ENCODE measurements around the gene BICD2. TPM values are rescaled to one million over a fixed set of nuclear protein-coding genes. Genes with fewer than 3 reads are reported as not detected.
A peak's percentile ranks its signal among the peaks of the same experiment; 100 is the strongest.

BICD2 gene
- total and polyA plus RNA-seq, 10 of the 15 experiments (the other 5 are each of a cell fraction or from before 2014, with no cell fraction given), result 5.3 to 25.5 (median 14.4) TPM

- TF ChIP-seq CREM (IDR thresholded peaks at IDR 0.05; ENCODE audit: low read depth), result 0 out of 2 replicates have a peak, but pooled peaks have one; percentile 16
- peak; percentile 97 for TF ChIP-seq POU2F2 (IDR thresholded peaks at IDR 0.05; ENCODE audit: borderline replicate concordance, low read depth, low read length)
- TF ChIP-seq CEBPB (IDR thresholded peaks at IDR 0.05; ENCODE audit: borderline replicate concordance in 1 of 2, low read depth in 2 of 2, low read length in 2 of 2), result peak in 1 of 2 experiments; percentile 64; a peak in 1 of 4 replicates
- TF ChIP-seq RAD21 (IDR thresholded peaks at IDR 0.05; ENCODE audit: insufficient read depth, low read depth, low read length), result peak; percentile 48
- peak; percentile 75 for TF ChIP-seq RUNX3 (IDR thresholded peaks at IDR 0.05; ENCODE audit: low read length)
Measured at GRCh38 chr9:92728831-92729734, 35.5 kb downstream of the BICD2 start (continued).

GRCh38 chr9:92727716-92728700 is 36.6 kb downstream of the BICD2 start:
- RAD21 ChIA-PET (ENCODE audit: unreplicated experiment), result interaction anchor here (1.1 to 1.5 kb wide), 2 partner anchors 10 to 63 kb away, joined by 3 to 8 read pairs; no protein-coding TSS in a partner anchor
- in situ Hi-C loops (cut with MboI) (no loop called here), intact Hi-C loops (cut with micrococcal nuclease; ENCODE audit: unreplicated experiment) (no loop called here)
- ATAC-seq (no peak), DNase-seq (ENCODE audit: low read depth, low spot score) (no peak), FAIRE-seq (no peak)
- WGBS (ENCODE audit: insufficient coverage, insufficient replicate concordance, low lambda C conversion rate, missing lambda C conversion rate), result 89% methylated on average over 14 of the region's 14 CpGs
- Histone ChIP-seq H3K36me3 (ENCODE audit: control insufficient read depth in 2 of 2, insufficient read depth in 2 of 2, low read length in 1 of 2) (peaks cover 4 to 44% of the 10 kb centered on the region in 2 experiments), H3K9me3 (replicated peaks; ENCODE audit: control insufficient read depth, insufficient read depth, low read length) (no peaks in the 10 kb centered on the region), H3K4me1 (ENCODE audit: control insufficient read depth, insufficient read depth, low read length) (peaks cover 35% of the 10 kb centered on the region), H4K20me1 (ENCODE audit: control insufficient read depth, insufficient read depth) (peaks cover 5% of the 10 kb centered on the region), H3K4me2 (ENCODE audit: control insufficient read depth, insufficient read depth) (peak overlapping the region; percentile 36), H3K27me3 (replicated peaks in 1 of 2; ENCODE audit: control insufficient read depth in 2 of 2, insufficient read depth in 2 of 2, low read length in 1 of 2) (no peaks in the 10 kb centered on the region), H3K79me2 (ENCODE audit: control insufficient read depth, insufficient read depth, low read length) (peaks cover 11% of the 10 kb centered on the region), H3K9ac (ENCODE audit: control insufficient read depth, insufficient read depth, low read length) (no peak overlapping the region), H3K27ac (ENCODE audit: control insufficient read depth, insufficient read depth) (no peak overlapping the region), H3K4me3 (no peak overlapping the region), H2AFZ (ENCODE audit: control insufficient read depth, low read depth, low read length) (no peak overlapping the region)
- BruUV-seq (replicated peaks), result no TSS peak
- CTCF ChIA-PET, result interaction anchor here (2.5 to 3.0 kb wide), 2 partner anchors 43 to 62 kb away, joined by 9 to 20 read pairs; no protein-coding TSS in a partner anchor
- POLR2A ChIA-PET, result interaction anchor here (0.5 to 1.4 kb wide), 3 partner anchors 35 to 561 kb away, joined by 3 to 5 read pairs (median 3); no protein-coding TSS in a partner anchor
- SMC1A ChIA-PET (ENCODE audit: uncharacterized antibody, unreplicated experiment), result no interaction called here
- no peak for TF ChIP-seq ZZZ3 (IDR thresholded peaks at IDR 0.05; ENCODE audit: control insufficient read depth, insufficient read length, low read depth)
- no peak for TF ChIP-seq HDAC6 (IDR thresholded peaks at IDR 0.05; ENCODE audit: unreplicated experiment)
- no peak for TF ChIP-seq ZBED1 (IDR thresholded peaks at IDR 0.05; ENCODE audit: borderline replicate concordance)
- TF ChIP-seq ASH2L (IDR thresholded peaks at IDR 0.05; ENCODE audit: borderline replicate concordance, low read depth), result no peak
- no peak for TF ChIP-seq TARDBP (IDR thresholded peaks at IDR 0.05; ENCODE audit: borderline replicate concordance)
- no peak for TF ChIP-seq ATF3 (IDR thresholded peaks at IDR 0.05; ENCODE audit: borderline replicate concordance, extremely low read depth, low read depth, low read length)
- TF ChIP-seq ZNF274 (IDR thresholded peaks at IDR 0.05; ENCODE audit: insufficient read depth, insufficient read length), result no peak
- TF ChIP-seq CREM (IDR thresholded peaks at IDR 0.05; ENCODE audit: low read depth), result no peak
- TF ChIP-seq, protein P1, sequence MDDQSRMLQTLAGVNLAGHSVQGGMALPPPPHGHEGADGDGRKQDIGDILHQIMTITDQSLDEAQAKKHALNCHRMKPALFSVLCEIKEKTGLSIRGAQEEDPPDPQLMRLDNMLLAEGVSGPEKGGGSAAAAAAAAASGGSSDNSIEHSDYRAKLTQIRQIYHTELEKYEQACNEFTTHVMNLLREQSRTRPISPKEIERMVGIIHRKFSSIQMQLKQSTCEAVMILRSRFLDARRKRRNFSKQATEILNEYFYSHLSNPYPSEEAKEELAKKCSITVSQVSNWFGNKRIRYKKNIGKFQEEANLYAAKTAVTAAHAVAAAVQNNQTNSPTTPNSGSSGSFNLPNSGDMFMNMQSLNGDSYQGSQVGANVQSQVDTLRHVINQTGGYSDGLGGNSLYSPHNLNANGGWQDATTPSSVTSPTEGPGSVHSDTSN (IDR thresholded peaks at IDR 0.05; ENCODE audit: insufficient replicate concordance, low read depth, low read length), result no peak
- no peak for TF ChIP-seq NR2C2 (IDR thresholded peaks at IDR 0.05; ENCODE audit: borderline replicate concordance, control insufficient read depth, insufficient read length, low read depth)
- no peak for TF ChIP-seq CBX5 (IDR thresholded peaks at IDR 0.05; ENCODE audit: low read depth)
- TF ChIP-seq BRCA1 (IDR thresholded peaks at IDR 0.05; ENCODE audit: low read depth, low read length), result no peak
- no peak for TF ChIP-seq CREB1 (IDR thresholded peaks at IDR 0.05; ENCODE audit: low read depth)
- TF ChIP-seq NFYA (IDR thresholded peaks at IDR 0.05; ENCODE audit: borderline replicate concordance, low read depth, low read length), result no peak
- no peak for TF ChIP-seq HDAC2 (IDR thresholded peaks at IDR 0.05)
